Measurements from ENCODE around the gene PTN. TPM values are rescaled to one million over a fixed set of nuclear protein-coding genes. Genes with fewer than 3 reads are reported as not detected.
"Not testable (repeated sequence)": the region's sequence is repeated elsewhere in the genome, so short reads cannot be mapped to it uniquely, and the experiment has no call there.

Gene PTN
- total RNA-seq, 1 donor from 2014 or later: 10.4 TPM

GRCh38 chr7:137204246-137204645, 139.3 kb downstream of the PTN start:
- no peak overlapping the region for H3K4me3 ChIP-seq (ENCODE audit: low read depth, low read length)
- no peaks in the 10 kb centered on the region for H3K36me3 ChIP-seq (ENCODE audit: control insufficient read depth, insufficient read depth, low read length)
- no peaks in the 10 kb centered on the region for H3K27me3 ChIP-seq (ENCODE audit: control insufficient read depth, insufficient read depth, low read length)
- no peak for DNase-seq (ENCODE audit: low read depth)
- TF ChIP-seq CTCF (IDR thresholded peaks at IDR 0.05; ENCODE audit: insufficient read depth, low read length, poor library complexity, severe bottlenecking): no peak

- no peak for DNase-seq (ENCODE audit: low read depth)
- Histone ChIP-seq H3K36me3 (ENCODE audit: control insufficient read depth, insufficient read depth, low read length) (no peaks in the 10 kb centered on the region), H3K27me3 (ENCODE audit: control insufficient read depth, insufficient read depth, low read length) (no peaks in the 10 kb centered on the region), H3K4me3 (ENCODE audit: low read depth, low read length) (no peak overlapping the region)
- TF ChIP-seq CTCF (IDR thresholded peaks at IDR 0.05; ENCODE audit: insufficient read depth, low read length, poor library complexity, severe bottlenecking): no peak
These were observed 140.2 kb downstream of the PTN start for GRCh38 chr7:137203351-137203750.

GRCh38 chr7:137196648-137197047, 146.9 kb downstream of the PTN start:
- no peaks in the 10 kb centered on the region for H3K36me3 ChIP-seq (ENCODE audit: control insufficient read depth, insufficient read depth, low read length)
- DNase-seq (ENCODE audit: low read depth): no peak
- no peak for TF ChIP-seq CTCF (IDR thresholded peaks at IDR 0.05; ENCODE audit: insufficient read depth, low read length, poor library complexity, severe bottlenecking)
- no peak overlapping the region for H3K4me3 ChIP-seq (ENCODE audit: low read depth, low read length)
- no peaks in the 10 kb centered on the region for H3K27me3 ChIP-seq (ENCODE audit: control insufficient read depth, insufficient read depth, low read length)

- no peak for TF ChIP-seq CTCF (IDR thresholded peaks at IDR 0.05; ENCODE audit: insufficient read depth, low read length, poor library complexity, severe bottlenecking)
- H3K4me3 ChIP-seq (ENCODE audit: low read depth, low read length): no peak overlapping the region
- H3K36me3 ChIP-seq (ENCODE audit: control insufficient read depth, insufficient read depth, low read length): no peaks in the 10 kb centered on the region
- no peaks in the 10 kb centered on the region for H3K27me3 ChIP-seq (ENCODE audit: control insufficient read depth, insufficient read depth, low read length)
- DNase-seq (ENCODE audit: low read depth): no peak
These were observed 147.5 kb downstream of the PTN start for GRCh38 chr7:137195996-137196395.

- H3K27me3 ChIP-seq (ENCODE audit: control insufficient read depth, insufficient read depth, low read length); H3K36me3 ChIP-seq (ENCODE audit: control insufficient read depth, insufficient read depth, low read length); DNase-seq (ENCODE audit: low read depth); H3K4me3 ChIP-seq (ENCODE audit: low read depth, low read length): not testable (repeated sequence)
These were observed 161.9 kb downstream of the PTN start for GRCh38 chr7:137181619-137182018.

All from kidney epithelial cell (primary cell).